Parathyroid adenoma (tissue), 2 donors: ENCODE data around the gene FBH1.
"Not testable (repeated sequence)": the region's sequence is repeated elsewhere in the genome, so short reads cannot be mapped to it uniquely, and the experiment has no call there.

Experiments used
- H2AFZ ChIP-seq: fragments of 300-600 bp; sonication (generic); one replicate; pipeline ENCODE4 v1.7.0; 2017; ENCODE audit warnings: antibody characterized with exemption, mild to moderate bottlenecking
- H3K27ac ChIP-seq: fragments of 300-600 bp; sonication (generic); one replicate; pipeline ENCODE4 v1.7.0; 2017
- H3K27me3 ChIP-seq: fragments of 300-600 bp; sonication (generic); one replicate; pipeline ENCODE4 v1.7.0; 2017; ENCODE audit warnings: low read length; ENCODE audit not compliant: control insufficient read depth, insufficient read depth
- H3K36me3 ChIP-seq: fragments of 300-600 bp; sonication (generic); one replicate; pipeline ENCODE4 v1.7.0; 2017; ENCODE audit warnings: low read length; ENCODE audit not compliant: control insufficient read depth, insufficient read depth
- H3K4me1 ChIP-seq: fragments of 300-600 bp; sonication (generic); one replicate; pipeline ENCODE4 v1.7.0; 2017; ENCODE audit warnings: control low read depth
- H3K4me2 ChIP-seq: fragments of 300-600 bp; sonication (generic); one replicate; pipeline ENCODE4 v1.7.0; 2017; ENCODE audit warnings: low read length
- H3K4me3 ChIP-seq: fragments of 300-600 bp; sonication (generic); one replicate; pipeline ENCODE4 v1.7.0; 2017; ENCODE audit warnings: low read depth, low read length
- H3K79me2 ChIP-seq: fragments of 300-600 bp; sonication (generic); one replicate; pipeline ENCODE4 v1.7.0; 2017; ENCODE audit warnings: control low read depth
- H3K9ac ChIP-seq: fragments of 300-600 bp; sonication (generic); one replicate; pipeline ENCODE4 v1.7.0; 2017; ENCODE audit warnings: mild to moderate bottlenecking
- H3K9me3 ChIP-seq: fragments of 300-600 bp; sonication (generic); one replicate; pipeline ENCODE4 v1.7.0; 2017; ENCODE audit warnings: low read length; ENCODE audit not compliant: control insufficient read depth
- TF ChIP-seq, protein P1 (sequence below): fragments of 300-600 bp; sonication (generic); IDR thresholded peaks from one replicate; pipeline ENCODE4 v1.7.0; 2017; ENCODE audit warnings: antibody characterized with exemption, mild to moderate bottlenecking
- donor health status: primary hyperparathyroidism.

FBH1 gene

GRCh38 chr10:5844345-5845055 lies 45.5 kb upstream of the FBH1 start:
- Histone ChIP-seq H3K9ac (no peak overlapping the region), H3K4me1 (no peaks in the 10 kb centered on the region), H3K27me3 (no peaks in the 10 kb centered on the region), H3K79me2 (no peaks in the 10 kb centered on the region), H3K27ac (no peak overlapping the region), H3K4me2 (no peak overlapping the region), H3K4me3 (no peak overlapping the region), H3K9me3 (no peaks in the 10 kb centered on the region), H2AFZ (no peak overlapping the region), H3K36me3 (no peaks in the 10 kb centered on the region)
- TF ChIP-seq, protein P1, sequence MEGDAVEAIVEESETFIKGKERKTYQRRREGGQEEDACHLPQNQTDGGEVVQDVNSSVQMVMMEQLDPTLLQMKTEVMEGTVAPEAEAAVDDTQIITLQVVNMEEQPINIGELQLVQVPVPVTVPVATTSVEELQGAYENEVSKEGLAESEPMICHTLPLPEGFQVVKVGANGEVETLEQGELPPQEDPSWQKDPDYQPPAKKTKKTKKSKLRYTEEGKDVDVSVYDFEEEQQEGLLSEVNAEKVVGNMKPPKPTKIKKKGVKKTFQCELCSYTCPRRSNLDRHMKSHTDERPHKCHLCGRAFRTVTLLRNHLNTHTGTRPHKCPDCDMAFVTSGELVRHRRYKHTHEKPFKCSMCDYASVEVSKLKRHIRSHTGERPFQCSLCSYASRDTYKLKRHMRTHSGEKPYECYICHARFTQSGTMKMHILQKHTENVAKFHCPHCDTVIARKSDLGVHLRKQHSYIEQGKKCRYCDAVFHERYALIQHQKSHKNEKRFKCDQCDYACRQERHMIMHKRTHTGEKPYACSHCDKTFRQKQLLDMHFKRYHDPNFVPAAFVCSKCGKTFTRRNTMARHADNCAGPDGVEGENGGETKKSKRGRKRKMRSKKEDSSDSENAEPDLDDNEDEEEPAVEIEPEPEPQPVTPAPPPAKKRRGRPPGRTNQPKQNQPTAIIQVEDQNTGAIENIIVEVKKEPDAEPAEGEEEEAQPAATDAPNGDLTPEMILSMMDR, result no peak

DNA sequence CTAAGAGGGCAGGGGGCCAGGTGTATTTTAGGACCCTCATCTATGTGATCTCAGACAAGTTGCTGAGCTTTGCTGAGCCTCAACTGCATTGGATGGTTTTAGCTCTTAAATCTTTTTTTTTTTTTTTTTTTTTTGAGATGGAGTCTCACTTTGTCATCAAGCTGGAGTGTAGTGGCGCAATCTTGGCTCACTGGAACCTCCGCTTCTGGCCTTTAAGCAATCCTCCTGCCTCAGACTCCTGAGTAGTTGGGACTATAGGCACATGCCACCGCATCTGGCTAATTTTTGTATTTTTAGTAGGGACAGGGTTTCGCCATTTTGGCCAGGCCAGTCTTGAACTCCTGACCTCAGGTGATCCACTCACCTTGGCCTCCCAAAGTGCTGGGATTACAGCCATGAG lies 43.4 kb upstream of the FBH1 start:
- H3K27ac ChIP-seq, H3K4me2 ChIP-seq: not testable (repeated sequence)

GRCh38 chr10:5854131-5854475 lies 35.9 kb upstream of the FBH1 start:
- Histone ChIP-seq H3K4me1 (no peaks in the 10 kb centered on the region), H3K79me2 (no peaks in the 10 kb centered on the region), H3K4me2 (no peak overlapping the region), H3K4me3 (no peak overlapping the region), H3K27ac (no peak overlapping the region), H2AFZ (no peak overlapping the region), H3K27me3 (no peaks in the 10 kb centered on the region), H3K9me3 (no peaks in the 10 kb centered on the region), H3K36me3 (no peaks in the 10 kb centered on the region), H3K9ac (no peak overlapping the region)
- TF ChIP-seq, protein P1, result no peak

More for the DNA sequence above, 43.4 kb upstream of the FBH1 start:
- not testable (repeated sequence) for H3K27me3 ChIP-seq, H3K4me3 ChIP-seq, H3K9ac ChIP-seq, H3K9me3 ChIP-seq, H2AFZ ChIP-seq, H3K36me3 ChIP-seq, H3K4me1 ChIP-seq, H3K79me2 ChIP-seq

DNA sequence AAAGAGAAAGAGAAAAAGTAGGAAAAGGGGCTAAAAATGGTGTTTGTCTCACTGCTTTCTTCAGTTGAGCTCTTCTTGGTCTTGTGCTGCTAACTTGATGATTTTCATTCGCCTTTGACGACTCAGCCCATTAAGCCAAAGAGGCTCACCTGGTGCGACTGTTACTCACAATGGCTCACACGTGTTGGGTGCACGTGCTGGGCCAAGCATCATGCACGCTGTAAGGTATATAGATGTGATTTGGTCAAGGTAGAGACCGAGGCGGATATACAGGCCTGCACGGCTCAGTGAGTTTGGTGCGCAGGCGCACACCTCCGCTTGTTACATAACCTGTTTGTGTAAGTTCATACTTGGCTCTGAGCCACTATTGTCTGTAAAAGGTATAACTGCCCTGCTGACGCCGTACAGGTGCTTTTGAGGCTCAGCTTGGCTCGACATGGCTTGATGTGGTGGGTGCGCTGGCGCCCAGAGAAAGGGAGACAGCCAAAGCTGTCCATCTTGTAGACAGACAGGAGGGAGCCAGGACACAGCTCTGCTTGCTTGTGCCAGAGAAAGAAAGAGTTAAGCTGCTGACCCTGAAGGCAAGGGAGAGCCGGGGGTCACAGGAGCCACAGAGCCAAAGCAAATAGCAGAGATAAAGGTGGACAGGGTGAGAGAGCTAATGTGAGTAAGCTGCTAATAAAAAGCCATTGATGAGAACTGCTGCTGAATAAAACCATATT lies 33.9 kb upstream of the FBH1 start:
- H3K4me3 ChIP-seq, result no peak overlapping the region
- H3K27me3 ChIP-seq, result no peaks in the 10 kb centered on the region
- no peak overlapping the region for H3K9ac ChIP-seq
- no peak overlapping the region for H3K4me2 ChIP-seq
- H3K4me1 ChIP-seq, result no peaks in the 10 kb centered on the region
- TF ChIP-seq, protein P1, result no peak
- no peaks in the 10 kb centered on the region for H3K9me3 ChIP-seq
- no peaks in the 10 kb centered on the region for H3K79me2 ChIP-seq
- no peaks in the 10 kb centered on the region for H3K36me3 ChIP-seq
- no peak overlapping the region for H2AFZ ChIP-seq
- H3K27ac ChIP-seq, result no peak overlapping the region

- Histone ChIP-seq H3K4me3 (no peak overlapping the region), H3K79me2 (no peaks in the 10 kb centered on the region), H2AFZ (no peak overlapping the region), H3K4me2 (no peak overlapping the region), H3K36me3 (no peaks in the 10 kb centered on the region), H3K27ac (no peak overlapping the region), H3K4me1 (no peaks in the 10 kb centered on the region), H3K27me3 (no peaks in the 10 kb centered on the region), H3K9ac (no peak overlapping the region), H3K9me3 (no peaks in the 10 kb centered on the region)
- TF ChIP-seq, protein P1, result no peak
These were observed 33.4 kb upstream of the FBH1 start for GRCh38 chr10:5856701-5857004.
